HG02840 (cell line): ENCODE measurements around the gene COX4I2.
A peak's percentile ranks its signal among the peaks of the same experiment; 100 is the strongest.
"Not testable (repeated sequence)": the region's sequence is repeated elsewhere in the genome, so short reads cannot be mapped to it uniquely, and the experiment has no call there.

ENCODE experiments used
- ATAC-seq: cut with Tn5 transposase; IDR thresholded peaks from one replicate; pipeline ENCODE4 v1.9.1; 2021; ENCODE audit warnings: mild to moderate bottlenecking, moderate library complexity, moderate number of reproducible peaks; ENCODE audit not compliant: unreplicated experiment, low FRiP score

COX4I2 gene

GRCh38 chr20:31637660-31638059, at the start of gene COX4I2:
COX4I2 (plus strand) TSS chr20:31637912; CDS start chr20:31639018, 1,106 bp downstream.
- ATAC-seq: no peak

DNA sequence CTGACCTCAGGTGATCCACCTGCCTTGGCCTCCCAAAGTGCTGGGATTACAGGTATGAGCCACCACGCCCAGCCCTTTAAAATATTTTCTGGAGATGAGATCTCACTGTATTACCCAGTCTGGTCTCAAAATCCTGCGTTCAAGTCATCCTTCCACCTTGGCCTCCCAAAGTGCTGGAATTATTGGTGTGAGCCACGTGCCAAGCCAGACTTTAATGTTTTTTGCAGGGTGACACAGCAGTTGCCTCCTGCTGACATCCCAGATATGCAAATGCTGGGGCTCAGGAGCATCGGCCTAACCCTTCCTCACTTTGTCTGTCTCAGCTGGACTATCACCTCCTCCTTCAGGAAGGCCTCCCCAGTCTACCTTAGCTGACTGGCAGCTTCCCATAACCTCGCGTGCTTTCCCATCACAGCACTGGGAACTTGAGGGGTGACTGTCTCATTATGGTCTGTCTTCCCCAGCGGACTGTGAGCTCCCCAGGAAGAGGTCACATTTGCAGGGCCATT, 46.9 kb upstream of the COX4I2 start:
- ATAC-seq: no peak

GRCh38 chr20:31593221-31594001, 44.3 kb upstream of the COX4I2 start:
- no peak for ATAC-seq

GRCh38 chr20:31594002-31594557, 43.6 kb upstream of the COX4I2 start:
- no peak for ATAC-seq

- ATAC-seq: no peak
These were observed 42.9 kb upstream of the COX4I2 start for GRCh38 chr20:31594558-31595379.

DNA sequence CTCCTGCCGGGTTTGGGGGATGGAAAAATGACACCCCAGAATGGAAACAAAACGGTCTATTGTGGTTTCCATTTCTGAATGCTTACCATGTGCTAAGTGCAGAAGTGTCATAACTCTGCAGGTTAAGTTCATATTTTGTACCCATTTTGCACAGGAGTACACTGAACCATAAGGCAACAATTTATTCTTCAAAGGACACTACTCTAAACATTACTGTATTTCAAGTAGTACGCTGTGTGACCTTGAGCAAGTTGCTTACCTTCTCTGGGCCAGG, 42.4 kb upstream of the COX4I2 start:
- ATAC-seq: no peak

DNA sequence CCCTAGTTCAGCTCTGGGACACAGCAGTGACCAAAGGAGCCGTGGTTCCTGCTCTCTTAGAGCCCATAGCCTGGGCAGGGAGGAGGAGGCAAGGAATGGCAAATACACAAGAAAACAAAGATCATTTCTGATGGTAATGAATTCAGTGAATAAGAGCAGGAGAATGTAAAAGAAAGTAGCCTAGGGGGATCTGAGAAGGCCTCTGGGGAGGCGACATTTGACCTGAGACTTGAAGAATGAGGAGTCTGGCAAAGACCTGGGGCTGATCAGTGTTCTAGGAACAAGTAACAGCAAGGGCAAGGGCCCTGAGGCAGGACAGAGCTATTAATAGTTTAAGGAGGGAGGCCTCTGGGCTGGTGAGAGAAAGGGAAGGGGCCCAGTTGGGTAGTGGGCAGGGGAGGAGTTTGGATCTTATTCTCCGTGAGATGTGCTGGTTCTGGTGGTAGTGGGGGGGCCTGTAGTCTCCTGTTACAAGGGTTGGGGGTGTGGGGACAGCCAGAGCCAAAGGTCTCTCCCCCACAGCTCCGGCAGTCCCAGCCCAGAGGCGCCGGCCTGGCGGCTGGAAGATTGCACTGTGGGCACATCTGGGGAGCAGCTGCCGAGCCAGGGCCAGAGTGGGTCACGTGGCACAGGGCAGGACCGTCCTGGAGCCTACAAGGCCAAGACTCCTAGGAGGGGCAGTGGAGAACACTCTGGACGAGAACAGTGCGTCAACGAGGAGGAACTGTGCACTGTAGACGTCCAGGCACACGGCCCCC, 41.9 kb upstream of the COX4I2 start:
- no peak for ATAC-seq

- not testable (repeated sequence) for ATAC-seq
These were observed 41.3 kb upstream of the COX4I2 start for GRCh38 chr20:31596412-31596715.

DNA sequence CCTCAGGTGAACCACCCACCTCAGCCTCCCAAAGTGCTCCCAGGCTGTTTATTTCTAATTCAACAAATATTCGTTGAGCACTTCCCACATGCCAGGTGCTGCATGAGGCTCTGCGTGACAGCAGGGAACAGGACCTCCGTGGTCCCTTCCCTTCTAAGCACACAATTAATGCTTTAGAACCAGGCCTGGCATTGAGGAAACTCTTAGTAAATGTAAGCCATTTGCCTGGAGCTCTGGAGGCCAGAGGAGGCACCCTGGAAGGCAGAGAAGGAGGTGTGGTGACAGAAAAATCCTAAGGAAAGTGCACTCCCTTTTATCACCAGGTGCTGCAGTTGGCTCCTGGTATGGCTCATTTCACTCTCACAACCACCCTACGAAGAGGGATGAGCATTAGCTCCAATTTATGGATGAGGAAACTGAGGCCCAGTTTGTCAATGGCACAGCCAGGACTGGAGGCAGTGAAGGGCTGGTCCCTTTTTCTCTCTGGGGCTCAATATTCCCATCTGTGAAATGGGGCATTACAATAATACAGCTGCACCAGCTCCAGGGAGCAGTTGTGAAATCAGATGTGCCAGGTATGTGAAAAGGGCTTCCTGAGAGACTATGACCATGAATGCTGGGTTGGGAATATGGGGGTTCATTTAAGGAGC, 40.8 kb upstream of the COX4I2 start:
- no peak for ATAC-seq

- ATAC-seq: no peak
These were observed 40.2 kb upstream of the COX4I2 start for GRCh38 chr20:31597481-31597855.

- ATAC-seq: no peak
These were observed 35.3 kb upstream of the COX4I2 start for GRCh38 chr20:31602431-31602778.

- no peak for ATAC-seq
These were observed 34.8 kb upstream of the COX4I2 start for GRCh38 chr20:31602779-31603441.

- ATAC-seq: peak; percentile 56
These were observed 33.7 kb upstream of the COX4I2 start for GRCh38 chr20:31603822-31604566.

DNA sequence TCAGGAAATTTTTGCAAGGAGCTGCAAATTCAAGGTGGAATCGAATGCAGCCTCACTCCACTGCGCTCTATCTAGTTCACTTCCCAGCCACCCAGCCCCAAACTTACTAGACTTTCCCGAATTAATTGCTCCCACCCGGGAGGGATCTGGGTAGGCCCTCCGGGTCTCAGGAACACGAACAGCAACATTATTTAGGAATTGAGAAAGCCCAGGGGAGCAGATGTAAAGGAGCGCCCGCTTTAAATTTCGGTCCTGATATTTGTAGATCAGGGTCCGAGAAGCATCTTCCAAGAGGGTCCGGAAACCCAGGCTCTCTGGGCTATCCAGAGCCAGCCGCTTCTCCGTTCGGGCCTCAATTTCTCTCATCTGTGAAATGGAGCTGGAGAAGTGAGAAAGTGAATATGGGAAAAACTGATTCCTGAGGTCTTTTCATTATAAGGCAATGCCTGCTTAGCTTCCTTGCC, 33.1 kb upstream of the COX4I2 start:
- ATAC-seq: no peak

GRCh38 chr20:31605031-31605901, 32.4 kb upstream of the COX4I2 start, which contains the start of gene ID1:
ID1 (plus strand) TSS chr20:31605289; CDS start chr20:31605388, 99 bp downstream.
- peak; percentile 93 for ATAC-seq

DNA sequence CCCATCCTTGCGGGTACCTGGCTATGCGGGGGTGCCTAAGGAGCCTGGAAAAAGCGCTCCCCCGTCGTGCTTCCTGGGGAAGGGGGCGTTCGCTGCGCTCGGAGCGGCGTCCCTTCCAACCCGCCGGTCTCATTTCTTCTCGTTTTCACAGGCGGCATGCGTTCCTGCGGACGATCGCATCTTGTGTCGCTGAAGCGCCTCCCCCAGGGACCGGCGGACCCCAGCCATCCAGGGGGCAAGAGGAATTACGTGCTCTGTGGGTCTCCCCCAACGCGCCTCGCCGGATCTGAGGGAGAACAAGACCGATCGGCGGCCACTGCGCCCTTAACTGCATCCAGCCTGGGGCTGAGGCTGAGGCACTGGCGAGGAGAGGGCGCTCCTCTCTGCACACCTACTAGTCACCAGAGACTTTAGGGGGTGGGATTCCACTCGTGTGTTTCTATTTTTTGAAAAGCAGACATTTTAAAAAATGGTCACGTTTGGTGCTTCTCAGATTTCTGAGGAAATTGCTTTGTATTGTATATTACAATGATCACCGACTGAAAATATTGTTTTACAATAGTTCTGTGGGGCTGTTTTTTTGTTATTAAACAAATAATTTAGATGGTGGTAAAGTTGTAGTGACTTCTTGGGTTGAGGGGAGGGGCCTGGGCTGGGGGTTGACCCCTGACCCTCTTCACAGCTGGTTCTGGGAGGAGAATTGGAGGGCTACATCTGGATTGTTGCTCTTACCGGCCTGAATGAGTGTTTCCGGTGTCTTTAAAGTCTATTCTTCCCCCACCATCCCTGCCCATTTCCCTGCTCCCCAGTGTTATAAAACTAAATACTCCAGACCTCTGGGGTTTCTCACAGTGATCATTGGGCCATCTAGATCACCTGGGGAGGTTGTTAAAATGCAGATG, 31.6 kb upstream of the COX4I2 start:
- ATAC-seq: no peak
